ENCODE data around the gene ATP2B3.

GRCh38 chrX:153516073-153516472, 1.4 kb upstream of the ATP2B3 start:
- TF ChIP-seq CTCF (IDR thresholded peaks at IDR 0.05) = no peak
- TF ChIP-seq POLR2AphosphoS5 (IDR thresholded peaks at IDR 0.05; ENCODE audit: insufficient read depth in 1 of 2, low read depth in 1 of 2) = no peak
- TF ChIP-seq POLR2A (IDR thresholded peaks at IDR 0.05) = no peak
